GM21360 (cell line): ENCODE measurements around the gene TCF21.
"Not testable (repeated sequence)": the region's sequence is repeated elsewhere in the genome, so short reads cannot be mapped to it uniquely, and the experiment has no call there.

Source experiments
- ATAC-seq: cut with Tn5 transposase; IDR thresholded peaks from one replicate; pipeline ENCODE4 v1.9.1; 2021; ENCODE audit warnings: mild to moderate bottlenecking, moderate library complexity; ENCODE audit not compliant: unreplicated experiment

Gene TCF21

DNA sequence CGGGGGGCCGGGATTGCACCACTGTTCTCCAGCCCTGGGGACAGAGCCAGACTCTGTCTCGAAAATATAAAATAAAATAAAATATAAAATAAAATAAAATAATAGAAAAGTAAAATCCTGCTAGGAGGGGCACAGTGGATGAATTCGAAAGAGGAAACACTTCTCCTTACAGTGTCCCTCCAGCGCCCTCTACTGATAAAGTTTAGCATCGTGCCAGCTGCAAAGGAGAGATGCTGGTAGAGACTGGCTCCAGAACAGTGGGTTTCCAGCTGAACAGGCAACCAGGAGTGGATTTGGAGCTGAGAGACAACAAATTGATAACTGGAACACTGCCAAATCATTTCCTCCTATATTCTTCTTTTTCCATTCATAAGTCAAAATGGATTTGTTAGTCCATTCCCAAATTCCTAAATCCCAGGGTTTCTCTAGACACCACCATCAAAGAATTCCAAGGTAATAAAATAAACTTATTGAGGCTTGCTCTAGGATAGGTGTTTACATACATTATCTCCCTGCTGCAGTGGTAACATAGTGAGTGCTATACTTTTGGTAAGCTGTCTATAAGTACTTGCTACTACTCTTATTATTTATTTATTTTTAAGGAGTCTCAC, 32.4 kb downstream of the TCF21 start:
- peak; percentile 60 for ATAC-seq

DNA sequence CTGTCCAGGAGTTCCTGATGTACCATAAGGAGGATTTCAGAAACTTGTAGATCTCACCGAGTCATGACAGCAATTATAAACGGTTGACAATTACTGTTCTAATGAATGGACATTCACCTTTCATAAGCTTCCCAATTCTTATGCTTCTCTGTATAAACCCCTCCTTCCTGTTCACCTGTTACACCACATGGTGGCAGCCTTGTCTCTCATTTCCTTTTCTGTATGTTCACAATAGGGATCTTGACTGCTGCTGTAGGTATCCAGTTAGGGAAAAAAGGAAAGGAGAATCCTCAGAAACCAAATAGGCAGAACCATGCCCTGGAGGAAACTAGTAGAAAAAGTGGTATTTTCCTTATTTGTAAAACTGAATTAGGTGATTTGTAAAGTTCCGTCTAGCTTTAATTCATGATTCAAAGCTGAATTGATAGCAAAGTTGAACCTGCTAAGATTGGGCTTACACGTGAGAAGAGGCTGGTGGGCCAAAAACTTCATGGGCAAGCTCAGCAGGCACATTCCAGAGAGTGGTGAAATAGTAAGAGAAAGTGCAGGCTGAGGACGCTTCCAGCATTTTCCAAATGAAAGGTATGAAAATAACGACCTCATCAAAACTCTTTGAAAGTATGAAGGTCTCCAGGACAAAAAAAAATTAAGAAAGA, 35.2 kb downstream of the TCF21 start:
- peak; percentile 65 for ATAC-seq

DNA sequence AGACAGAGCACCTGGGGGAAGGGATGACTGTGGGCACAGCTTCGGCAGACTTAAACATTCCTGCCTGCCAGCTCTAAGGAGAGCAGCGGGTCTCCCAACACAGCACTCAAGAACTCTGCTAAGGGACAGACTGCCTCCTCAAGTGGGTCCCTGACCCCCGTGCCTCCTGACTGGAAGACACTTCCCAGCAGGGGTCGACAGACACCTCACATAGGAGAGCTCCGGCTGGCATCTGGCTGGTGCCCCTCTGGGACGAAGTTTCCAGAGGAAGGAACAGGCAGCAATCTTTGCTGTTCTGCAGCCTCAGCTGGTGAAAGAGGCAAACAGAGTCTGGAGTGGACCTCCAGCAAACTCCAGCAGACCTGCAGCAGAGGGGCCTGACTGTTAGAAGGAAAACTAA, 42.3 kb downstream of the TCF21 start:
- not testable (repeated sequence) for ATAC-seq

DNA sequence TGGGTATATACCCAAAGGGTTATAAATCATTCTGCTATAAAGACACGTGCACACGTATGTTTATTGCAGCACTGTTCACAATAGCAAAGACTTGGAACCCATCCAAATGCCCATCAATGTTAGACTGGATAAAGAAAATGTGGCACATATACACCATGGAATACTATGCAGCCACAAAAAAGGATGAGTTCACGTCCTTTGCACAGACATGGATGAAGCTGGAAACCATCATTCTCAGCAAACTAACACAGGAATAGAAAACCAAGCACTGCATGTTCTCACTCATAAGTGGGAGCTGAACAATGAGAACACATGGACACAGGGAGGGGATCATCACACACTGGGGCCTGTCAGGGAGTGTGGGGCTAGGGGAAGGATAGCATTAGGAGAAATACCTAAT, 47.4 kb downstream of the TCF21 start:
- not testable (repeated sequence) for ATAC-seq

DNA sequence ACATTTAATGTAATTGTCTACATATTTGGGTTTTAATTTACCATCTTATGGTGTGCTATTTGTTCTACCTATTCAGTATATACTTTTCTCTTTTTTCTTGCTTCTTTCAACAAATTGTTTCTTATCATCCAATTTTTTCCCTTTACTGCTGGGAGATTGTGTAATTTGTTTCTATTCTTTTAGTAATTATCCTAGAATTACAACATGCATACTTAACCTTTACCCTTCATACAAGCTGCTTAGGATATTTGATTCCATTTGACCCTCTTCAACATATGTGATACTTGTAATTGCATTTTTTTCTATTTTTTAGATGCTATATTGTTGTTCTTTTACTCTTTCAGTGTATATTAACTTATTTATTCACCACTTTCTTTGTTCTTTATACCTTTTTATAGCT, 49.0 kb downstream of the TCF21 start:
- no peak for ATAC-seq

DNA sequence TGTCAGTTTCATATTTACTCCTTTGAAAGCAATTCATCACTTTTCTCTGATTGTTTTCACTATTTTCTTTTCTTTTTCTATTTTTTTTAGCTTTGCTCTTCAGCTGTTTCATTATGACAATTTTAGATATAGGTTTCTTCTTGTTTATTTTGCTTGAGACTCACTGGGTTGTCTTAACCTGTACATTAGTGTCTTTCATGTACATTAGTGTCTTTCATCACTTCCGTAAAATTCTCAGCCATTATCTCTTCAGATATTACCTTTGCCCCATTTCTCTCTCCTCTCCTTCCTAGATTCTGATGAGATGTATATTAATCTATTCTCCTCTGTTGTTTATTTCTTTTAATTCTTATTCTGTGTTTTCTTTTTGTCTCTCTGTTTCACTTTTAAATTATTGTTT, 49.6 kb downstream of the TCF21 start:
- no peak for ATAC-seq

DNA sequence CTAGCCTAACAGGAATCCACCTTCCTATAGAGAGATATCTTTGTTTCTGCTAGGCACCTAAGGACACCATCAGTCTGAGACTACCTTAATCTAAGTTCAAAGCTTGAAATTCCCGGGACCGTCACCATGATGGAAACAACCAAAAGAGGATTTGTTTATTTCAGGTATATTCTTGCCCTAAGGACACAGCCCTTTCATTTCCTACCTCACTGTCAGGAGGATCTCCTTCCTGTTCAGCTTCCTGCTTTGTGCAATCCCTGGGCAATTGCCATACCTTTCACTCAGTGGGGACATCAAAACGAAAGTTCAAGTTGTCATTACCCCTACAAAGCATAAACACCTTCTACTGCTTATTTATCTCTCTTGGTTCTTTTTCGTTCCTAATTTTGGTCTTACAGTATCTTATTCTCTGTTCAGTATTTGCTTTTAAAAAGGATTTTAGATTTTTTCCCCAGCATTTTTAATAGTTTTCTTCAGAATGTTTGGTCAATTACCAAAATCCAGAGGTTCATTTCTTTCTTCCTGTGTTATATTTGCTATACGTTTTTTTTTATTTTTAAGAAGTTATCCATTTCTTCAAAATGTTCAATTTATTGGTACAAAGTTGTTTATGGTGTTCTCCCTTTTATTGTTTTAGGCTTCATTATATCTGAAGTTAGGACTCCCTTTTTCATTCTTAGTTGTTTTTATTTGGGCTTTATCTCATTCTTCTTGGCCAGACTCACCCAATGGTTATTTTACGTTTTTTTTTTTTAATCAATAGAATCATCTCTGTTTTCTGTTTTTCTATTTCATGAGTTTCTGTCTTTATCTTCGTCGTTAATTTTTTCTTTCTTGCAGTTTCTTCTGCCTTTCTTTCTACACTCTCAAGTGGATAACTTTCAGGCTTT, 51.1 kb downstream of the TCF21 start:
- ATAC-seq: no peak
